ENCODE data around the gene LGR6.

Gene LGR6

DNA sequence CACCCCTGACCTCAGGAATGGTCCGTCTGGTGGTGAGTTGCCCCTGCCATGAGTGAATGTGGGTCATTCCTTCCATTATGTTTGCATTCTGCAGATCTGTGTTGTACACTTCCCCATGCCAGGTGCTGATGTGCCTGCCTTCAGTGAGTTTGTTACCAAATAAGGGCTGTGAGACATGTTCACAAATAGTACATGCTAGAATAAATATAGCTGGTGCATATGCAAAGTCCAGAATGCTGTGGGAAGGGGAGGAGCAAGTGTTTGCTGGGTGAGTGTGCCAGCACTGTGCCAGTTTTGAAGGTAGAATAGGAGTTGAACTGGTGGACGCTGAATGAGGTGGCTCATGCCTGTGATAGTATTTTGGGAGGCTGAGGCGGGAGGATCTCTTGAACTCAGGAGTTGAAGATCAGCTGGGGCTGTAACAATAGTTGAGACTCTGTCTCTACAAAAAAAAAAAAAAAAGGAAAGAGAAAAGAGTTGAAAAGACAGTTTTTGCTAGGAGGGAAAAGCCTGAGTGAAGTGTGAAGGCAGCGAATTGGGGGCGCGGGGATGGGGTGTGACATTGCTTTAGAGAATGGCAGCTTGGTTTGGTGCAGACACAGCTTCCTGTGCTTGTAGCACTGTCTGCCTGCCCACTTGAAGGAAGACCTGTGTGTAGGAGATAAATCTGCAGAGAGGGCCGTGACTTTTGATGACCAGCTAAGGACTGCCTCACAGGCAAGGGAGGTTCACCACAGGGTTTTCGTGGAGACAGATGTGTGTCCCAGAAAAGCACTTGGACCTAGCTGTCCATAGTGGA is 61.1 kb downstream of the LGR6 start:
- TF ChIP-seq TAF1 (IDR thresholded peaks at IDR 0.05; ENCODE audit: borderline replicate concordance, insufficient read depth, low read length) (no peak), POLR2AphosphoS5 (IDR thresholded peaks at IDR 0.05; ENCODE audit: low read depth, low read length) (no peak), FOXP2 (optimal IDR thresholded peaks at IDR 0.05; ENCODE audit: borderline replicate concordance, extremely low read depth, extremely low read length, insufficient read depth) (no peak), REST (IDR thresholded peaks at IDR 0.05; ENCODE audit: insufficient read depth in 1 of 2, low read depth in 2 of 2, low read length in 2 of 2) (no peak), SIN3A (IDR thresholded peaks at IDR 0.05; ENCODE audit: borderline replicate concordance, insufficient read depth, low read length) (no peak)

- no peak for TF ChIP-seq REST (IDR thresholded peaks at IDR 0.05; ENCODE audit: insufficient read depth in 1 of 2, low read depth in 2 of 2, low read length in 2 of 2)
- no peak for TF ChIP-seq POLR2AphosphoS5 (IDR thresholded peaks at IDR 0.05; ENCODE audit: low read depth, low read length)
- TF ChIP-seq TAF1 (IDR thresholded peaks at IDR 0.05; ENCODE audit: borderline replicate concordance, insufficient read depth, low read length), result no peak
- TF ChIP-seq SIN3A (IDR thresholded peaks at IDR 0.05; ENCODE audit: borderline replicate concordance, insufficient read depth, low read length), result no peak
Measured at GRCh38 chr1:202255343-202255742, 61.7 kb downstream of the LGR6 start.

GRCh38 chr1:202259705-202260104 is 66.1 kb downstream of the LGR6 start:
- TF ChIP-seq REST (IDR thresholded peaks at IDR 0.05; ENCODE audit: insufficient read depth in 1 of 2, low read depth in 2 of 2, low read length in 2 of 2), result no peak
- no peak for TF ChIP-seq POLR2AphosphoS5 (IDR thresholded peaks at IDR 0.05; ENCODE audit: low read depth, low read length)
- TF ChIP-seq FOXP2 (optimal IDR thresholded peaks at IDR 0.05; ENCODE audit: borderline replicate concordance, extremely low read depth, extremely low read length, insufficient read depth), result no peak
- TF ChIP-seq SIN3A (IDR thresholded peaks at IDR 0.05; ENCODE audit: borderline replicate concordance, insufficient read depth, low read length), result no peak
- TF ChIP-seq TAF1 (IDR thresholded peaks at IDR 0.05; ENCODE audit: borderline replicate concordance, insufficient read depth, low read length), result no peak

DNA sequence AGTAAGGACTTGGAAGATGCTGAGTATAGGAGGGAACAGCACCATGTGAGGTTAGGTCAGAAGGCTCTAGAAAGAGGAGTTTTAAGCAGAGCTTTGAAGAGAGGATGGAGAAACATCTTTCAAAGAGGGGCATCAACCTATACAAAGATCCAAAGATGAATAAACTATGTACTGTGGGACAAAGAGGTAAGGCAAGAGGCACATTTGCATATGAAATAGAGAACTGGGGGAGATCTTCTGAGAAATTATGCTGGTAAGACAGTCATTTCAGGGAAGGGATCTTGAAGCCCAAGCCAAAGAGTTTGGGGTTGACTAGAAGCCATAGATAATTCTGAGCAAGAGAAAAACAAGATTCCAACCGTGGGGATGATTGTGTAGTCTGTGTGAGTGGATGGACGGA is 70.0 kb downstream of the LGR6 start:
- no peak for TF ChIP-seq TAF1 (IDR thresholded peaks at IDR 0.05; ENCODE audit: borderline replicate concordance, insufficient read depth, low read length)
- no peak for TF ChIP-seq FOXP2 (optimal IDR thresholded peaks at IDR 0.05; ENCODE audit: borderline replicate concordance, extremely low read depth, extremely low read length, insufficient read depth)
- no peak for TF ChIP-seq POLR2AphosphoS5 (IDR thresholded peaks at IDR 0.05; ENCODE audit: low read depth, low read length)
- no peak for TF ChIP-seq REST (IDR thresholded peaks at IDR 0.05; ENCODE audit: insufficient read depth in 1 of 2, low read depth in 2 of 2, low read length in 2 of 2)
- no peak for TF ChIP-seq SIN3A (IDR thresholded peaks at IDR 0.05; ENCODE audit: borderline replicate concordance, insufficient read depth, low read length)

All from PFSK-1 (cell line).